Fibroblast of upper back skin (primary cell): Measurements from ENCODE around the gene TMEM91.
A peak's percentile ranks its signal among the peaks of the same experiment; 100 is the strongest.

Experiments used
- DNase-seq: peaks from one replicate; pipeline ENCODE4 v3.0.0-alpha.2; 2013

Gene TMEM91

DNA sequence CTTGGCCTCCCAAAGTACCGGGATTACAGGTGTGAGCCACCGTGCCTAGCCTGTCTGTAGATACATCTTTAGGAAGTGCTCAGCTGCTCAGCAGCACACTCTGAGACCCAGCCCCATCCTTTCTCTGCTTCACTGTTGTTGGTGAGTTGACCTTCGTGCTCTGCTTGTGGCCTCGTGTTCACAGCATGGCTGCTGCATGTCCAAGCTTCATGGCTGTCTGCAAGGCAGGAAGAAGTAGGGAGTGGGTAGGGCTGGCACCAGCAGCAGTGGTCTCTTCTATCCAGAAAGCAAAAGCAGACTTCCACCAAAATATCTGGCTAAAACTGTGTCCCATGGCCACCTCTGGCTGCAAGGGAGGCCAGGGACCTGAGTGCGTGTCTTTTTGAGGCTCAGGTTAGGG lies 36.6 kb downstream of the TMEM91 start:
- no peak for DNase-seq

DNA sequence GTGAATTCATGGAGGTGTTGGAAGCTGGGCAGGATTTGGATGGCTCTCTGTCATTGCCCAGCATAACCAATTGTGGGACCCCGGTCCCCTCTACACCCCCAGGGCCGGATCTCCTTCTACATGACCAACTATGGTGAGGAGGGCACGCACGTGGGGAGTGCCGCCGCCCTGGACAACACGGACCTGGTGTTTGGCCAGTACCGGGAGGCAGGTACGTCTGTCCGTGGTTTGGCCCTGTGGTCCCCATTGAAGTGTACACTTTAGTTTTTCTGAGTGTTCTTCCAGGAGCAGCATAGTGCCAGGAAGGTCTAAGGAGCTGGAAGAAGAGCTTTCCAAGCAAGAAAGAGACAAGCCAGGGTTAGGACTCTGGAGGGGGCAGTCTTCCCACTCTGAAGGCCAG lies 37.6 kb downstream of the TMEM91 start:
- DNase-seq = no peak

DNA sequence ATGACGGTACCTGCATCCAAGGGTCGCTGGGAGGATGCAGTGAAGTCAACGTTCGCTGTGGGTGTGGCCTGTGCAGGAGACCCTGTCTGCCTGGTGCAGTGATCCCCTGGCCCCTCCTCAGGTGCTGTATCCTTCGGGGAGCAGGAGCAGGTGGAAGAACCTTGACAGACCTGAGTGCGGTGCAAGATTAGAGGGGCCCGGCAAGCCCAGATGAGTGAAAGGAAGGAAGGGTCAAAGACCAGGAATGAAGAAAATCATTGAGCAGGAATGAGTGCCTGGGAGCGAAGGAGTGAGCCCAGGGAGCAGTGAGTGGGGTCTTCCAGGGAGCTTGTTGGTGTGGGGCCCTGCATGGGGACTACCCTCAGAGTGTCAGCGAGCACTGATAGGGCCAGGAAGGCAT lies 38.1 kb downstream of the TMEM91 start:
- no peak for DNase-seq

DNA sequence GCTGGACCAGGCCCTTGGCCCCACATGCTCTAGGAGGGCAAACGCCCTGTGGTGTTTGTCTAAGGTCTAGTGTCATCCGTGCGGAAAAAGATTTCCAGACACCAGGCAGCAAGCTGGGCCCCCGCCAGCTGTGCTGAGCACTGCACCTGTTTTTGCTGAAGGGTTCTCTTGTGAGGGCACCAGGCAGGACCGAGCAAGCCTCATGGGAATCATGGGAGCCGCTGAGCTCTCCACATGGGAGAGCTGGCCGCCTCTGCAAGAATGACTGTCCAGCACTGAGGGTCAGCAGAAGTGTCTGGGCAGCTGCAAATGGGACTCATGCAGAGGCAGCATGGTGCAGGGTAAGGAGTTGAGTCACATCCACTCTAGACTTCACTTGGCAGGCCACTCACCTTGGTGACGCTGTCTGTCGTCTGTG lies 38.8 kb downstream of the TMEM91 start:
- DNase-seq = no peak

- no peak for DNase-seq
These were observed 39.9 kb downstream of the TMEM91 start for GRCh38 chr19:41416194-41416674.

- no peak for DNase-seq
These were observed 44.0 kb downstream of the TMEM91 start for GRCh38 chr19:41420101-41420880.

GRCh38 chr19:41421314-41421713 lies 45.0 kb downstream of the TMEM91 start:
- no peak for DNase-seq

DNA sequence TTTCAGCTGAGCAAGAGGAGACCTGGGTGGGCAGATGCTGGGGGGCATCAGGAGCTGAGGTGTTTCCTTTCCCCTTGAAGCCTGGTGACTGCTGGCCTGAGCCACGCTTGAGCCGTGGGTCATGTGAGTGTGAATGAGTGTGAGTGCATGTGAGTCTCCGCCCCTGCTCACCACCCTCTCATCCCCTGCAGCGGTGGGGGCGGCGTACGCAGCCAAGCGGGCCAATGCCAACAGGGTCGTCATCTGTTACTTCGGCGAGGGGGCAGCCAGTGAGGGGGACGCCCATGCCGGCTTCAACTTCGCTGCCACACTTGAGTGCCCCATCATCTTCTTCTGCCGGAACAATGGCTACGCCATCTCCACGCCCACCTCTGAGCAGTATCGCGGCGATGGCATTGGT lies 45.6 kb downstream of the TMEM91 start:
- no peak for DNase-seq

DNA sequence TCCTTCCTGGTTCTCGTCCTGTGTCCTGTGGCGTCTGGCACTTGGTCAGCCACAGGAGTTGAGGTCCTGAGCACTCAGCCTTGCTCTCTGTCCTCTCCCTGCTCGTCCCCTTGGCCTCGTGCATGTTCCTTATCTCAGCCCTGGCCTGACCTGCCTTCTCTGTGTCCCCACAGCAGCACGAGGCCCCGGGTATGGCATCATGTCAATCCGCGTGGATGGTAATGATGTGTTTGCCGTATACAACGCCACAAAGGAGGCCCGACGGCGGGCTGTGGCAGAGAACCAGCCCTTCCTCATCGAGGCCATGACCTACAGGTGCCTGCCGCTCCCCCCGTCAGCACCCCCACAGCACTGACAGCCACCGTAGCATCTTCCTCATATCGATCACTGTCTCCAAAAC lies 46.1 kb downstream of the TMEM91 start:
- DNase-seq = no peak

DNA sequence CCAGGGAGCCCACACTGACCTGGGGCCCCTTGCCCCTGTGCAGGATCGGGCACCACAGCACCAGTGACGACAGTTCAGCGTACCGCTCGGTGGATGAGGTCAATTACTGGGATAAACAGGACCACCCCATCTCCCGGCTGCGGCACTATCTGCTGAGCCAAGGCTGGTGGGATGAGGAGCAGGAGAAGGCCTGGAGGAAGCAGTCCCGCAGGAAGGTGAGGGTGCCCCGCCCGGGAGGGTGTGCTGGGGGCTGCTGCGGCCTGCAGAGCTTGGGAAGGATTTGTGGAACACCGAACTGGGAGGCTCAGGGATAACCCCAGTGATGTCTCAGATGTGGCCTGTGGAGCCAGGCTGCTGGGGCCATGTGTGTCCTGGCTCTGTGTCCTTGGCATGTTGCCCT lies 46.6 kb downstream of the TMEM91 start:
- no peak for DNase-seq

- DNase-seq = no peak
These were observed 48.2 kb downstream of the TMEM91 start for GRCh38 chr19:41424335-41425173.

- no peak for DNase-seq
These were observed 49.1 kb downstream of the TMEM91 start for GRCh38 chr19:41425174-41426115.

DNA sequence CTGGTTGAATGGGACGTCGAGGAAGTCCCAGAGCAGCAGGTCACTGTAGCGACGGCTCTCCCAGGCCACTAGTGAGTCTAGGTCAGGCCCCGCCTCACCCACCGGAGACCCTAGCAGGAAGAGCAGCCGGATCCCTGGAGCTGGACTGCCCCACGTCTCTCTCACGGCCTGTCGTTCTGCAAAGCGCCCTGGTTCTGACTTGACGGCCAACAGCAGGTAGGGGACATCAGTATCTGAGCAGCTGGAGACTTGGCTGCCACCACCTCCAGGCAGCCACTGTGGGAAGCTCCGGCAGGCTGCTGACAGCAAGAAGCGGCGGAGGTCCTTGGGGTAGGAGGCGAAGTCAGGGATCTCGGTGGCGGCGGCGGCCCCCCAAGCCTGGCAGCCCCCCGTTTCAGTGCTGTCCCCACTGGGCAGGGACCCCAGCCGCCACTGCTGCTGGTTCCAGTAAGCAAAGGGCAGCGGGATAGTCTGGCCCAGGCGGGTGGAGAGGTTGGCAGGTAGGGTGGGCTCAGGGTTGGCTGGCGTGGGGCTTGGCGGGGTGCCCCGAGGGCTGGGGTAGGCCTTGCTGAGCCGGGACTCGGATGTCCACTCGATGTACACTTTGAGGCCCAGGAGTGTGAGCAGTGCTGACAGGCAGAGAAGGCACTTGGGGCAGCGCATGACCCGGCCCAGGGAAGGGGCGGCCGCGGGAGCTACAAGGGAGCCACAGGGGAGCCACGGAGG lies 49.9 kb downstream of the TMEM91 start:
- DNase-seq = no peak

- DNase-seq = peak; percentile 51
These were observed 50.8 kb downstream of the TMEM91 start, which contains the start of gene B3GNT8 for GRCh38 chr19:41426952-41427646. B3GNT8 (minus strand) TSS chr19:41427374; CDS start chr19:41426778, 596 bp downstream.

GRCh38 chr19:41427647-41428480 lies 51.5 kb downstream of the TMEM91 start:
- no peak for DNase-seq

GRCh38 chr19:41428481-41428859 lies 52.1 kb downstream of the TMEM91 start:
- no peak for DNase-seq

DNA sequence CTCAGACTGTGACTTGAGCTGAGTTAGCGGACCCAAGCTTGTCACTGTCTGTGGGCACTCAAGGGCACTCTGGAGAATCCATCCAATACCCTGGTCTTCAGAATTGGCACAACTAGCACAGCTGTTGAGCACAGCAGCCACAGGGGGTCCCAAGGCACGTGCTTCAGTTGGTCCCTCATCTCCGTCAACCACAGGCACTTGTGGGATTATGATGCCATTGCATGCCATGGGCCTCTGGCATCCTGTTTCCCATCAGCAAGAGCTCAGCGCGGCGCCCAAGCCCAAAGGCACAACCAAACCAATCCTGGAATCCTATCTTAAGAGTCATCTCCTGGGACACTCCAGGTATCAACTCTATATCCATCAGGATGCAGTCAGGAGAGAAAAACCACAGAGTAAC lies 54.6 kb downstream of the TMEM91 start:
- DNase-seq = no peak

GRCh38 chr19:41431426-41432386 lies 55.4 kb downstream of the TMEM91 start:
- peak; percentile 25 for DNase-seq

- DNase-seq = no peak
These were observed 56.8 kb downstream of the TMEM91 start for GRCh38 chr19:41433171-41433570.
